ENCODE results near the gene EML6. TPM values are rescaled to one million over a fixed set of nuclear protein-coding genes. Genes with fewer than 3 reads are reported as not detected.

The EML6 gene
- total RNA-seq, 2 donors from 2014 or later: 1.0 to 1.4 TPM

DNA sequence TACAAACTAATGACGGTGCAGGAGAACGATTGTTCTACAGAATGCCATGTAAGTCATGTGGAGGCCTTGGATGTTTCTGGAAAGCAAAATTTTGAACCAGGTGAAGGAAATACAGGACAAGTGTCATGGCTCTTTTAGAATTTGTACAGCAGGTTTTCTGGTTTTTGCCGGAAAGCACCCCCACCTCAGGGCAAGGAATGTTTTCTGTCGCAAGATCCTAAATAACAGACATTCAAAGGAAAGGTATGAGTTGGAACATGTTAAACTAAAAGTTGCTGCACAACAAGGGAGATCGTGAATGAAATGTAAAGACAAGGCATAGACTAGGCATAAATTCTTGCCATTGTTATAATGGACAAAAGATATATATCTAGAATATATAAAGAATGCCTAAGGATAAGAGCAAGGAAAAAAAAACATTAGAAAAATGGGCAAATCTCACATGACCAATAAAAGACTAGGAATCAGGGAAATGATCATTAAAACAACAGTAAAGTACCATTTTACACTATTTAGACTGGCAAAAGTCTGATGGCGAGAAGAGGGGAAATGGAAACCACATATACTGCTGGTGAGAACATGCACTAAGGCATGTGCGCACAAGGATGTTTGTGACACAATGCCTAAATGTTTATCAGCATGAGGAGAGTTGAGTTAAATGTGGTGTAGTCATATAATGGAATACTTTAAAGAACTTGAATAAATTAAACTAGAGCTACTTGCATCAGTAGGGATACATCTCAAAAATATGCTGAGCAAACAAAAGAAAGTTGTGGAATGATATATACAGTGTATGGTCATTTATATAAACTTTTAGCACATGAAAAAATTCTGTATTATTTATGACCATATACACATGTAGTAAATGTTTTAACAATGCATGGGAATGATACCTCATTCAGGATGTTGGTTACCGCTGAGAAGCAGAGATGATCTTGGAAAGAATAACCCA lies 127.0 kb downstream of the EML6 start:
- H3K4me1 Mint-ChIP-seq: no peaks in the 10 kb centered on the region
- ATAC-seq (replicated peaks): no peak
- no peaks in the 10 kb centered on the region for H3K36me3 Mint-ChIP-seq (ENCODE audit: low read depth)
- no peaks in the 10 kb centered on the region for H3K9me3 Mint-ChIP-seq
- H3K4me3 Mint-ChIP-seq: no peak overlapping the region
- H3K27ac Mint-ChIP-seq: no peak overlapping the region
- H3K27me3 Mint-ChIP-seq: no peaks in the 10 kb centered on the region

DNA sequence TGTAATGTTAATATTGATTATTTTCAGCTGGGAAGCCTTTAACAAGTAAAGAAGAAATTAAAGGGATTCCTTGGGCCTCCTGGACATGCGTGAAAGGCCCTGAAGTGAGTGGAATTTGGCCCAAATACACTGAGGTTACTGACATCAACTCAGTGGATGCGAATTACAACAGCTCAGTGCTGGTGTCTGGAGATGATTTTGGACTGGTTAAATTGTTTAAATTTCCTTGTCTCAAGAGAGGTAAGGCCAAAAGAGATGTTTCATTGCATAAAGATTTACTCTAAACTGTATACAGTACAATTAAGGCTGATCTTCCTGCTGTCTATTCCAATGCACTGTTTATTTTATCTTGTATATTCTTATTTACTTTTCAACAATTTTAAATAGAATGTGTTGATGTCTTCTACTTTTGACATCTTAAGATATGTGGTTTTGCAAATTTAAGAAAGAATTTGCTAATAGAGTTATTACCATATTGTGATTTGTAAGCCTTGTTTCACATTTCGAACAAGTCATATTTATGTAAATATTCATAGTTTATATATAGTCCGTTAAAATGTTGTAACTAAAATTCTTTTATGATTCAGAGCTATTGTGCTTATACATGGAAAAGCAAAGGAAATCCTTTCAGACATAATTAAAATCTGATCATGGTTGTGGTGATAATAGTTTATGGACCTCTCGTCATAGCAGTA lies 130.3 kb downstream of the EML6 start:
- Mint-ChIP-seq H3K4me1 (no peaks in the 10 kb centered on the region), H3K27ac (no peak overlapping the region), H3K9me3 (no peaks in the 10 kb centered on the region), H3K36me3 (ENCODE audit: low read depth) (no peaks in the 10 kb centered on the region), H3K27me3 (no peaks in the 10 kb centered on the region), H3K4me3 (no peak overlapping the region)
- no peak for ATAC-seq (replicated peaks)

DNA sequence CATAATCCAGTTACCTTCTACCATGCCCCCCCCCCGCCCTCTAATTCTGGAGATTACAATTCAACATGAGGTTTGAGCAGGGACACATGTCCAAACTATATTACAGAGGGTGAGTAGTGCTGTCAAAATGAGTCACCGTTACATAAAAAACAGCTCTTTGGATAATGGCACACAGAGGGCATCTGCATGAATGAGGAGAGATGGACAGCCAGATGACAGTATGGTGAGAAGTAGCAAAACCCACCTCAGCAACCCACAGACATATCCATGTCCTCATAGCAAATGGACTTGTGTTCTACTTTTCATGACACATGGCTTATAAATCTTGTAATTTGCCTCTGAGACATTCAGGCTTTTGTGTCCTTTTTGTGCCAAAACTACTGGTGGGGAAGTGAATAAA lies 132.0 kb downstream of the EML6 start:
- no peaks in the 10 kb centered on the region for H3K9me3 Mint-ChIP-seq
- no peaks in the 10 kb centered on the region for H3K36me3 Mint-ChIP-seq (ENCODE audit: low read depth)
- no peaks in the 10 kb centered on the region for H3K4me1 Mint-ChIP-seq
- H3K27me3 Mint-ChIP-seq: no peaks in the 10 kb centered on the region
- no peak for ATAC-seq (replicated peaks)
- H3K27ac Mint-ChIP-seq: no peak overlapping the region
- H3K4me3 Mint-ChIP-seq: no peak overlapping the region

DNA sequence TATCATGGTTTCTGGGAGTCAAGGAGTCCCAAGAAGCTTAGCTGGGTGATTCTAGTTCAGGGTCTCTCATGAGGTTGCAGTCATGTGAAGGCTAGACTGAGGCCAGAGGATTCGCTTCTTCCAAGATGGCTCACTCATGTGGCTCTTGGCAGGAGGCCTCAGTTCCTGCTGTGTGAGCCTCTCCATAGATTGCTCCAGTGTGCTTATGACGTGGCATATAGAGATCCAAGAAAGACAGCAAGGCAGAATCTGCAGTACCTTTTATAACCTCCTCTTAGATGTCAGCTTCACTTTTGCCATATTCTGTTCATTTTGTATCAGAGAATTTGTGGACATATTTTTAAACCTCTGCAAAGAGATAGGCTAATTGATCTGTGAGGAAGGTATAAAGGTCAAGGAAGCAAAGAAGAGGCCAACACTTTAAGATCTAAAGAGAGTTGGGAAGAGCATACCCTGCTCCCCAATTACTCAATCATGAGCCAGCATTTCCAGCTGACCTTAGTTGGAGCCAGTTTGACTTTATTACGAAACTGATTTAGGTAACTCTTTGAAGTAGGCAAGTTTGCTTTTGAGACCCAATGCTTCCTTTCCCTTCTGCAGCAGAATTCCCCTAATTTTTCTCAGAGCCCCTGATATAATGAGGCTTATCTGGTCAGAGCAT lies 134.7 kb downstream of the EML6 start:
- Mint-ChIP-seq H3K36me3 (ENCODE audit: low read depth) (no peaks in the 10 kb centered on the region), H3K4me1 (no peaks in the 10 kb centered on the region), H3K4me3 (no peak overlapping the region), H3K27me3 (no peaks in the 10 kb centered on the region), H3K9me3 (no peaks in the 10 kb centered on the region), H3K27ac (no peak overlapping the region)
- no peak for ATAC-seq (replicated peaks)

DNA sequence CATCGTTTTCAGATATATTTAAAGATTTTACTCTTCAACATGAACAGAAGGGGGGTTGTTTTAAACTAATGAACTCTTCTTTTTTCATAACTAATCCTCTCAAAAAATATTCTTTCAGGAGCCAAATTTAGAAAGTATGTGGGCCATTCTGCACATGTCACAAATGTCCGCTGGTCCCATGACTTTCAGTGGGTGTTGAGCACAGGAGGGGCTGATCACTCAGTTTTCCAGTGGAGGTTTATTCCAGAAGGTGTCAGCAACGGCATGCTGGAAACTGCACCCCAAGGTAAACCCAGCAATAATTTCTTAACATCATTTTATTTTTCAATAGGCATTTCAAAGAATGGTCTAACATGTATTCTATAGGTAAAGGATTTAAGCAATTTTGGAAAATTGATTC lies 136.0 kb downstream of the EML6 start:
- no peak for ATAC-seq (replicated peaks)
- no peaks in the 10 kb centered on the region for H3K27me3 Mint-ChIP-seq
- no peaks in the 10 kb centered on the region for H3K4me1 Mint-ChIP-seq
- no peak overlapping the region for H3K4me3 Mint-ChIP-seq
- H3K27ac Mint-ChIP-seq: no peak overlapping the region
- no peaks in the 10 kb centered on the region for H3K36me3 Mint-ChIP-seq (ENCODE audit: low read depth)
- no peaks in the 10 kb centered on the region for H3K9me3 Mint-ChIP-seq

DNA sequence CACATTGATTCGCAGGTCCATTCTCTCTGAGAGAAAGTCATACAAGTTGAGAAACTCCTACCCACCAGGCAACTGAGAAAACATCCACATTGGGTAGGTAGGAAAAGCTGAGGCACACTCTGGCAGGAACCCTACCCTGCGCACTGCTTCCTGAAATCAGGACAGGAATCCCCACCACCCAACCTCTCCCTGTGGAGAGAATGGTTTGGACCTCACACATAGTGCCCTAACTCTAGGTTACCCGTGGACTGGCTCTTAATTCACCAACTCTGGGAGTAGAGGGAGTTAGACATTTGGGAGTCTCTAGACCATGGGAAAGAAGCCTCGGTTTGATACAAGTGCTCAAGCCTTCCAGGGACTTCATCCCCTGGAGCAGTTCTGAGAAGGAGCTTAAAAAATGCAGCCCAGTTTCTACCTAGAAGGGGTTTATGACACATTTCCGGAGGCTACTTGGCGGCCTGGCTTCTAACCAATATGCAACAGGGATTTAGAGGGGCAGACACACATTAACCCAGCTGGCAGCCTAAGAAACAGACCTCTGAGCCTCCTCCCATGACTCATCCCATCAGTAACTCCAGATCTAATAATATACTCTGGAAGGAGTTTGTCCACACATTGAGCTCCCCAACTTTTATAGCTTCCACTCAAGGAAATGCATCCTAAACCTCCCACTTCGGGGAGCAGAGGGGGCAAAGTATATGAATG lies 136.7 kb downstream of the EML6 start:
- H3K4me1 Mint-ChIP-seq: no peaks in the 10 kb centered on the region
- no peak overlapping the region for H3K4me3 Mint-ChIP-seq
- H3K9me3 Mint-ChIP-seq: no peaks in the 10 kb centered on the region
- H3K36me3 Mint-ChIP-seq (ENCODE audit: low read depth): no peaks in the 10 kb centered on the region
- no peak overlapping the region for H3K27ac Mint-ChIP-seq
- H3K27me3 Mint-ChIP-seq: no peaks in the 10 kb centered on the region
- ATAC-seq (replicated peaks): no peak

DNA sequence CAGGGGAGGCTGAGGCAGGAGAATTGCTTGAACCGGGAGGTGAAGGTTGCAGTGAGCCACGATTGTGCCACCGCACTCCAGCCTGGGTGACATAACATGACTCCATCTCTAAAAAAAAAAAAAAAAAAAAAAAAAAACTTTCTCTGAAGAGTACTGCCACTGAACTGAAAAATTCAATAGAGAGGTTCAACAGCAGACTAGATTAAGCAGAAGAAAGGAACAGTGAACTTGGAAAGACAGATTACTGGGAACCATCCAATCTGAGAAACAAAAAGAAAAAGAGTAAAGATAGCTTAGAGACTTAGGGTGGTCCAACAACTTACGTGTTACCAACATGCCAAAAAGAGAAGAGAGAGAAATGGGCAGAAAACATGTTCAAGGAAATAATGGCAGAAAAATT lies 138.8 kb downstream of the EML6 start:
- ATAC-seq (replicated peaks): no peak

DNA sequence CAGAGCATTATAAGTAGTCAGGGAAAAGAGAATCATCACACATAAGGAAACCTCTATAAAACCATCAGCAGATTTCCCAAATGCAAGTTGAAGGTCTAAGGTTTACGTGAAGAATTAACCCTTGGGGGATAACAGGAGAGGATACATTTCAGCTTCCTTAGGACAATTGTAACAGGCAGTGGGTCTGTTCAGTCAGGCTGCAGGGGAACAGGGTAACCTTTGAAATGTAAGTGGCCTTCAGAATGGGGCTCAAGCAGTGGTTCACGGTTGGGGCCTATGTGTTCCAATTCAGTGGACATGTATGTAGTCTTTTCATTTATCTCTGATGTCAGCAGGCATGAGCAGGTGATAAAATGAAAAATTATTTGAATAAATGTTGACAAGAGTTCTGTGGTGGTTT lies 139.3 kb downstream of the EML6 start:
- Mint-ChIP-seq H3K4me1 (no peaks in the 10 kb centered on the region), H3K27ac (no peak overlapping the region), H3K27me3 (no peaks in the 10 kb centered on the region), H3K36me3 (ENCODE audit: low read depth) (no peaks in the 10 kb centered on the region), H3K9me3 (no peaks in the 10 kb centered on the region), H3K4me3 (no peak overlapping the region)
- ATAC-seq (replicated peaks): no peak

More for the DNA sequence above, 138.8 kb downstream of the EML6 start:
- Mint-ChIP-seq H3K36me3 (ENCODE audit: low read depth) (no peaks in the 10 kb centered on the region), H3K27ac (no peak overlapping the region), H3K4me1 (no peaks in the 10 kb centered on the region), H3K4me3 (no peak overlapping the region), H3K9me3 (no peaks in the 10 kb centered on the region), H3K27me3 (no peaks in the 10 kb centered on the region)

DNA sequence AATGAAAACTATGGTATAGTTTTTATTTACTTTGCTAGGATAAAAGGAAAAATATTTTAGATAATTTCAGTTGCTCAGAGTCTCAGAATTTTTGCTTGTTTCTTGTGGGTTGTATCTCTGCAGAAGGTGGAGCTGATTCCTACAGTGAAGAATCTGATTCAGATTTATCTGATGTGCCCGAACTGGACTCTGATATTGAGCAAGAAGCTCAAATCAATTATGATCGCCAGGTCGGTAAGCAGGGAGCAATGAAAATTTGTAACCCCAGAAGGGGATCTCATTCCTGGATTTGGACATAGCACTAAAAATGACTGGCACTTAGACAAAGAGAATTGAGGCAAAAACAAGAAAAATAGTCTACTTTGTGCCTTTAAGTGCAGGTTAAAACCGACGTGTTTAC lies 140.2 kb downstream of the EML6 start:
- Mint-ChIP-seq H3K4me1 (no peaks in the 10 kb centered on the region), H3K27me3 (no peaks in the 10 kb centered on the region), H3K9me3 (no peaks in the 10 kb centered on the region), H3K27ac (no peak overlapping the region), H3K4me3 (no peak overlapping the region), H3K36me3 (ENCODE audit: low read depth) (no peaks in the 10 kb centered on the region)
- ATAC-seq (replicated peaks): no peak

DNA sequence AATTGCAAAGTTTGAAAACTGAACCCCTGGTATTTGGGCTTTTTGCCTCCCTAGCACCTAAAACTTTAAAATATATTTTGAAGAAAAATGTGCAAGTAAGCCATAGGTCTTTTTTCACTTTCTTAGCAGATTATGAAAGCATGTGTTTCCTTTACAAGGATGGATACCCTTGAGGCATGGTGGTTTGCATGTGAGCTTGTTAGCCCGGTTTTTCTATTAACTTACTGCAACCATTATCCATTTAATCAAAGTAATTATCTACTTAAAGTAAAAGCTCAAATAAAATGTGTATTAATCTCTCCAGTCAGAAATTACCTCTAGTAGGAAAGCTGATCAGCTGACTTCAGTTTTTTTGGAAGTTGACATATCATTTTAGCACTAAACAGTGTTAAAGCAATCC lies 140.6 kb downstream of the EML6 start:
- H3K4me1 Mint-ChIP-seq: no peaks in the 10 kb centered on the region
- H3K27ac Mint-ChIP-seq: no peak overlapping the region
- H3K9me3 Mint-ChIP-seq: no peaks in the 10 kb centered on the region
- no peak for ATAC-seq (replicated peaks)
- no peak overlapping the region for H3K4me3 Mint-ChIP-seq
- H3K36me3 Mint-ChIP-seq (ENCODE audit: low read depth): no peaks in the 10 kb centered on the region
- no peaks in the 10 kb centered on the region for H3K27me3 Mint-ChIP-seq

DNA sequence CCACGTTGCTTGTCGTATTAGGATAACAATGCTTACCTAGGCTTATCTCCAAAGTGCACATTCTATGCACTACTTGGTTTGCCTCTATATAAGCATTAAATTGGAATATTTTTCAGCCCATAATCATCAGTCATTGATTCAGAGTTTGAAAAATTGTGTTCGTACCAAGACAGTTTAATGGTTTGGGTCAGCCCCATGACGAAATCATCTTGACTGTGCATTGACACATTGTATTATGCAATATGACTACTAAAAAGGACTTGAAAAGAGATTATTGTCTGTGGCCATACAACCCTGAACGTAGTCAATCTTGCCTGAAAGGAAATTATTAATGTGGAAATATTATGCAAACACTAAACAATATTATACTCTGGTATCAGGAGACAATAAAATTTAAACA lies 141.3 kb downstream of the EML6 start:
- ATAC-seq (replicated peaks): no peak
- no peak overlapping the region for H3K27ac Mint-ChIP-seq
- no peaks in the 10 kb centered on the region for H3K4me1 Mint-ChIP-seq
- H3K9me3 Mint-ChIP-seq: no peaks in the 10 kb centered on the region
- no peaks in the 10 kb centered on the region for H3K27me3 Mint-ChIP-seq
- no peaks in the 10 kb centered on the region for H3K36me3 Mint-ChIP-seq (ENCODE audit: low read depth)
- H3K4me3 Mint-ChIP-seq: no peak overlapping the region

DNA sequence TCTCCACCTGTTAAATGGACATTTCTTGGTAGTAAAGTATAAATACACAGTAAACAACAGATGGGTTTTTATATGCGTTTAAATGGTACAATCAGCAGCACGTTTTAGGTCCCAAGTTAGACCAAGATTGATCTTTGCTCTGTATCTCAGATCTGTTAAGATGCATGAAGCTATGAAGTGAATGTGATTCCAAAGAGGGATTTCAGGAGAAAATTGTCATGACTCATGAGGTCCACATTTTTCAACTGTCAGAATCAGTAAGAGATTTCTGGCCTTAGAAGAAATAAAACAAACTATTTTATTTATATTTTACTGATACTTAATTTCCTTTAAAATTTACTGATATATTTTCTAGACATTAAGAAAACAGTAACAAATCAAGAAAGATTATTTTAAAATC lies 142.7 kb downstream of the EML6 start:
- ATAC-seq (replicated peaks): no peak
- no peaks in the 10 kb centered on the region for H3K27me3 Mint-ChIP-seq
- no peaks in the 10 kb centered on the region for H3K9me3 Mint-ChIP-seq
- no peaks in the 10 kb centered on the region for H3K4me1 Mint-ChIP-seq
- no peaks in the 10 kb centered on the region for H3K36me3 Mint-ChIP-seq (ENCODE audit: low read depth)
- H3K27ac Mint-ChIP-seq: no peak overlapping the region
- no peak overlapping the region for H3K4me3 Mint-ChIP-seq

DNA sequence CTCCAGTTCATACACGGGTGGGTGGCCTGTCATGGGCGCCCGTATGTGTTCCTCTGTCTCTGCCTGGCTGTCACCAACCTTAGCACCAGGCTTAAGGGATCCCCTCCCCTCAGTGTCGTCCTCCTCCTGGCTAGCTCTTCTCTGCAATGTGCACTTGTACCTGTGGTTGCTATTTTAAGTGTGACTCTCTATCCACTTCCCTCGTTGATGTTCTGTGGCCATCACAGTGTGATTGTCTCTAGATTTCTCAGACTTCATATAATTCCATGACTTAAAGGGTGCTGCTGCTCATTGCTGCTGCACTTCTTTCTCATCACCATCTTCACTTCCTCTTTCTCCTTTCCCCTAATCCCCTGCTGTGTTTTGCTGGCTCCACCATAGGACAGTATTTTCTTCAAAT lies 143.4 kb downstream of the EML6 start:
- Mint-ChIP-seq H3K36me3 (ENCODE audit: low read depth) (no peaks in the 10 kb centered on the region), H3K4me3 (no peak overlapping the region), H3K27me3 (no peaks in the 10 kb centered on the region), H3K27ac (no peak overlapping the region), H3K9me3 (no peaks in the 10 kb centered on the region), H3K4me1 (no peaks in the 10 kb centered on the region)
- no peak for ATAC-seq (replicated peaks)

DNA sequence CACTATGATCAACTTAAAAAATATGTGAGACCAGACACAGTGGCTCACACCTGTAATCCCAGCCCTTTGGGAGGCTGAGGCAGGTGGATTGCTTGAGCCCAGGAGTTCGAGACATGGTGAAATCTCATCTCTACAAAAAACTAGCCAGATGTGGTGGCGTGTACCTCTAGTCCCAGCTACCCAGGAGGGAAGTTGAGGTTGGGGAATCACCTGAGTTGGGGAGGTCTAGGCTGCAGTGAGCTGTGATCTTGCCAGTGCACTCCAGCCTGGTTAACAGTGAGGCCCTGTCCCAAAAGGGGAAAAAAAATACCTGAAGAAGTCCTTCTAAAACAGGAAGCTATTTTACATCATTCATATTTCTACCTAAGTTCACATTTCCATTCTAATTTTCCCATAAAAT lies 144.0 kb downstream of the EML6 start:
- no peak for ATAC-seq (replicated peaks)
- no peak overlapping the region for H3K4me3 Mint-ChIP-seq
- no peaks in the 10 kb centered on the region for H3K36me3 Mint-ChIP-seq (ENCODE audit: low read depth)
- H3K9me3 Mint-ChIP-seq: no peaks in the 10 kb centered on the region
- no peaks in the 10 kb centered on the region for H3K27me3 Mint-ChIP-seq
- no peaks in the 10 kb centered on the region for H3K4me1 Mint-ChIP-seq
- no peak overlapping the region for H3K27ac Mint-ChIP-seq
